HepG2 (cell line): ENCODE results near the gene C1QTNF12. TPM values are rescaled to one million over a fixed set of nuclear protein-coding genes. Genes with fewer than 3 reads are reported as not detected.
A peak's percentile ranks its signal among the peaks of the same experiment; 100 is the strongest.

ENCODE experiments used
- AGO2 ChIP-seq: fragments of 200-400 bp; formaldehyde crosslinking; optimal IDR thresholded peaks from 2 replicates; pipeline ENCODE3; 2017; ENCODE audit warnings: mild to moderate bottlenecking, low read depth, low read length, moderate library complexity
- BRCA1 ChIP-seq: sonication (generic); formaldehyde crosslinking; IDR thresholded peaks from 2 replicates; pipeline ENCODE4 v1.4.0; 2020; ENCODE audit warnings: missing genetic modification reagents
- GATAD1 ChIP-seq: IDR thresholded peaks from 2 replicates; pipeline ENCODE4 v1.6.1; 2016; ENCODE audit warnings: missing genetic modification reagents, missing compliant biosample characterization
- MATR3 ChIP-seq: sonication (generic); formaldehyde crosslinking; IDR thresholded peaks from 2 replicates; pipeline ENCODE4 v1.4.0; 2020; ENCODE audit warnings: missing genetic modification reagents
- NCOA2 ChIP-seq: sonication (generic); formaldehyde crosslinking; IDR thresholded peaks from 2 replicates; pipeline ENCODE4 v1.8.0; 2022; ENCODE audit warnings: inconsistent platforms
- NFKBIZ ChIP-seq: IDR thresholded peaks from 2 replicates; pipeline ENCODE4 v1.6.1; 2018; ENCODE audit warnings: missing genetic modification reagents, missing compliant biosample characterization
- REL ChIP-seq: sonication (generic); formaldehyde crosslinking; conservative IDR thresholded peaks from 2 replicates; pipeline ENCODE4 v1.8.0; 2022; ENCODE audit warnings: mild to moderate bottlenecking, missing genetic modification reagents, moderate library complexity
- SIX4 ChIP-seq: sonication (generic); formaldehyde crosslinking; IDR thresholded peaks from 2 replicates; pipeline ENCODE4 v1.4.0; 2020; ENCODE audit warnings: missing genetic modification reagents
- ZNF282 ChIP-seq: fragments of 450-650 bp; IDR thresholded peaks from 2 replicates; pipeline ENCODE4 v1.6.1; 2018; ENCODE audit not compliant: partially characterized antibody
- ZNF430 ChIP-seq: sonication (generic); formaldehyde crosslinking; IDR thresholded peaks from 2 replicates; pipeline ENCODE4 v1.9.0; 2021; ENCODE audit warnings: mild to moderate bottlenecking, missing genetic modification reagents
- ZNF557 ChIP-seq: sonication (generic); formaldehyde crosslinking; IDR thresholded peaks from 2 replicates; pipeline ENCODE4 v1.4.0; 2020; ENCODE audit warnings: missing genetic modification reagents
- ZNF619 ChIP-seq: sonication (generic); formaldehyde crosslinking; IDR thresholded peaks from 2 replicates; pipeline ENCODE4 v1.4.0; 2020; ENCODE audit warnings: mild to moderate bottlenecking, missing genetic modification reagents
- ZNF720 ChIP-seq: sonication (generic); formaldehyde crosslinking; IDR thresholded peaks from 2 replicates; pipeline ENCODE4 v1.4.0; 2020; ENCODE audit warnings: missing genetic modification reagents
- ZNF83 ChIP-seq: sonication (generic); formaldehyde crosslinking; IDR thresholded peaks from 2 replicates; pipeline ENCODE4 v1.4.0; 2020; ENCODE audit warnings: missing genetic modification reagents, mild to moderate bottlenecking, borderline replicate concordance
- polyA plus RNA-seq, 8 experiments: library from polyadenylated mRNA; depleted of rRNA in 3 of 8; stranded (reverse) in 7 of 8; unstranded in 1 of 8; fragments of >200 nt; fragmentation: Illumina TruSeq in 4 of 8; extraction: Trizol in 4 of 8; gene quantifications; 2 replicates each; pipeline versions ENCODE4 v1.2.1 to v1.2.3, GENCODE V29; 2011 to 2016; ENCODE audit warnings: low read depth in 4 of 8, missing spikeins in 1 of 8, mixed read lengths in 1 of 8; ENCODE audit not compliant: insufficient read depth in 1 of 8
- total RNA-seq, 5 experiments: library from RNA; depleted of rRNA; stranded (reverse); fragments of >200 nt; fragmentation: Illumina TruSeq; extraction: Trizol; gene quantifications; 2 replicates each; pipeline ENCODE4 v1.2.3, GENCODE V29; 2016; ENCODE audit warnings: low read depth in 1 of 5
- TF ChIP-seq, protein P1 (sequence below): fragments of 450-650 bp; IDR thresholded peaks from 2 replicates; pipeline ENCODE4 v1.6.1; 2017; ENCODE audit warnings: mild to moderate bottlenecking
- TF ChIP-seq, protein P2 (sequence below): IDR thresholded peaks from 2 replicates; pipeline ENCODE4 v1.6.1; 2016; ENCODE audit warnings: mild to moderate bottlenecking, missing biosample characterization, missing genetic modification reagents
- TF ChIP-seq, protein P3 (sequence below): sonication (generic); formaldehyde crosslinking; IDR thresholded peaks from 2 replicates; pipeline ENCODE4 v1.5.1; 2020; ENCODE audit warnings: missing genetic modification reagents, mild to moderate bottlenecking, borderline replicate concordance
- TF ChIP-seq, protein P4 (sequence below): sonication (generic); formaldehyde crosslinking; conservative IDR thresholded peaks from 2 replicates; pipeline ENCODE4 v1.8.0; 2022; ENCODE audit warnings: missing genetic modification reagents
- TF ChIP-seq, protein P5 (sequence below): sonication (generic); formaldehyde crosslinking; IDR thresholded peaks from 2 replicates; pipeline ENCODE4 v1.4.0; 2020; ENCODE audit warnings: missing genetic modification reagents
- TF ChIP-seq, protein P6 (sequence below): IDR thresholded peaks from 2 replicates; pipeline ENCODE4 v1.6.1; 2016

Gene C1QTNF12
- total and polyA plus RNA-seq, 2 of the 13 experiments (the other 11 are each of a cell fraction or from before 2014, with no cell fraction given), result 0.18 to 0.64 TPM

DNA sequence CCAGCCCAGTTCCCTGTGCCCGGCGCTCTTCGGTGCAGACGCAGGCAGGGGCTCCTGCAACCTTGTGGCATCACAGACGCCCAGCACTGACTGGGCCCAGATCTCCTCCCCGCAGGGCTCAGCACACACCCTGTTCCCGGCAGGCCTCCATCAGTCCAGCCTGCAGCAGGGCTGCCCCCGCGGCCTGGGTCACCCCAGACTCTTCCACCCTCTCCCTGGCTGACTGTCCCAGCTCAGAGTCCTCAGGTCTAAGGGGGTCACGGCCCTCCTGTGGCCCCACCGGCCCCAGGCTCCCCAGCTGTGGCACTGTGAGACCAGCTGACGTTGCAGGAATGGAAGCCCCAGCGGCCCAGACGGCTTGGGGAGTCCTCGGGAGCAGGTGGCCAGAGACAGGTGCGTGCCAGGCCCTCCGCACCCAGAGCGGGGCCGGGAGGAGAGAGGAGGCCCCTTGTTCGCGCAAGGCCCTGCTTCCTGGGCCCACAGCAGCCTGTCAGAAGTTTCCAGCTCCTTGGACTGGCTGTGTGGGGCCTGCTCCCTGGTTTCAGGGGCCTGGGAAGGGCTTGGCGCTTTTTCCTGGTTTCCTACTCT is 10.3 kb downstream of the C1QTNF12 start (continued):
- TF ChIP-seq, protein P1, sequence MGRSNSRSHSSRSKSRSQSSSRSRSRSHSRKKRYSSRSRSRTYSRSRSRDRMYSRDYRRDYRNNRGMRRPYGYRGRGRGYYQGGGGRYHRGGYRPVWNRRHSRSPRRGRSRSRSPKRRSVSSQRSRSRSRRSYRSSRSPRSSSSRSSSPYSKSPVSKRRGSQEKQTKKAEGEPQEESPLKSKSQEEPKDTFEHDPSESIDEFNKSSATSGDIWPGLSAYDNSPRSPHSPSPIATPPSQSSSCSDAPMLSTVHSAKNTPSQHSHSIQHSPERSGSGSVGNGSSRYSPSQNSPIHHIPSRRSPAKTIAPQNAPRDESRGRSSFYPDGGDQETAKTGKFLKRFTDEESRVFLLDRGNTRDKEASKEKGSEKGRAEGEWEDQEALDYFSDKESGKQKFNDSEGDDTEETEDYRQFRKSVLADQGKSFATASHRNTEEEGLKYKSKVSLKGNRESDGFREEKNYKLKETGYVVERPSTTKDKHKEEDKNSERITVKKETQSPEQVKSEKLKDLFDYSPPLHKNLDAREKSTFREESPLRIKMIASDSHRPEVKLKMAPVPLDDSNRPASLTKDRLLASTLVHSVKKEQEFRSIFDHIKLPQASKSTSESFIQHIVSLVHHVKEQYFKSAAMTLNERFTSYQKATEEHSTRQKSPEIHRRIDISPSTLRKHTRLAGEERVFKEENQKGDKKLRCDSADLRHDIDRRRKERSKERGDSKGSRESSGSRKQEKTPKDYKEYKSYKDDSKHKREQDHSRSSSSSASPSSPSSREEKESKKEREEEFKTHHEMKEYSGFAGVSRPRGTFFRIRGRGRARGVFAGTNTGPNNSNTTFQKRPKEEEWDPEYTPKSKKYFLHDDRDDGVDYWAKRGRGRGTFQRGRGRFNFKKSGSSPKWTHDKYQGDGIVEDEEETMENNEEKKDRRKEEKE, result no peak
- TF ChIP-seq MATR3 (CRISPR knock-in tag), result no peak
- no peak for TF ChIP-seq ZNF282
- TF ChIP-seq, protein P2, sequence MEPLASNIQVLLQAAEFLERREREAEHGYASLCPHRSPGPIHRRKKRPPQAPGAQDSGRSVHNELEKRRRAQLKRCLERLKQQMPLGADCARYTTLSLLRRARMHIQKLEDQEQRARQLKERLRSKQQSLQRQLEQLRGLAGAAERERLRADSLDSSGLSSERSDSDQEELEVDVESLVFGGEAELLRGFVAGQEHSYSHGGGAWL (CRISPR knock-in tag), result peak; percentile 51; the same call in 1 of the 2 replicates
- no peak for TF ChIP-seq GATAD1 (CRISPR knock-in tag)
- no peak for TF ChIP-seq REL (CRISPR knock-in tag)
- TF ChIP-seq ZNF430 (CRISPR knock-in tag), result peak; percentile 60; the same call in 1 of the 2 replicates
- TF ChIP-seq SIX4 (CRISPR knock-in tag), result no peak
- no peak for TF ChIP-seq NFKBIZ
- peak; percentile 88 for TF ChIP-seq AGO2
- TF ChIP-seq, protein P3, sequence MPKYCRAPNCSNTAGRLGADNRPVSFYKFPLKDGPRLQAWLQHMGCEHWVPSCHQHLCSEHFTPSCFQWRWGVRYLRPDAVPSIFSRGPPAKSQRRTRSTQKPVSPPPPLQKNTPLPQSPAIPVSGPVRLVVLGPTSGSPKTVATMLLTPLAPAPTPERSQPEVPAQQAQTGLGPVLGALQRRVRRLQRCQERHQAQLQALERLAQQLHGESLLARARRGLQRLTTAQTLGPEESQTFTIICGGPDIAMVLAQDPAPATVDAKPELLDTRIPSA (CRISPR knock-in tag), result no peak
- no peak for TF ChIP-seq ZNF557
- TF ChIP-seq BRCA1, result no peak
- TF ChIP-seq, protein P4, sequence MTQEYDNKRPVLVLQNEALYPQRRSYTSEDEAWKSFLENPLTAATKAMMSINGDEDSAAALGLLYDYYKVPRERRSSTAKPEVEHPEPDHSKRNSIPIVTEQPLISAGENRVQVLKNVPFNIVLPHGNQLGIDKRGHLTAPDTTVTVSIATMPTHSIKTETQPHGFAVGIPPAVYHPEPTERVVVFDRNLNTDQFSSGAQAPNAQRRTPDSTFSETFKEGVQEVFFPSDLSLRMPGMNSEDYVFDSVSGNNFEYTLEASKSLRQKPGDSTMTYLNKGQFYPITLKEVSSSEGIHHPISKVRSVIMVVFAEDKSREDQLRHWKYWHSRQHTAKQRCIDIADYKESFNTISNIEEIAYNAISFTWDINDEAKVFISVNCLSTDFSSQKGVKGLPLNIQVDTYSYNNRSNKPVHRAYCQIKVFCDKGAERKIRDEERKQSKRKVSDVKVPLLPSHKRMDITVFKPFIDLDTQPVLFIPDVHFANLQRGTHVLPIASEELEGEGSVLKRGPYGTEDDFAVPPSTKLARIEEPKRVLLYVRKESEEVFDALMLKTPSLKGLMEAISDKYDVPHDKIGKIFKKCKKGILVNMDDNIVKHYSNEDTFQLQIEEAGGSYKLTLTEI, result no peak
- TF ChIP-seq, protein P5, sequence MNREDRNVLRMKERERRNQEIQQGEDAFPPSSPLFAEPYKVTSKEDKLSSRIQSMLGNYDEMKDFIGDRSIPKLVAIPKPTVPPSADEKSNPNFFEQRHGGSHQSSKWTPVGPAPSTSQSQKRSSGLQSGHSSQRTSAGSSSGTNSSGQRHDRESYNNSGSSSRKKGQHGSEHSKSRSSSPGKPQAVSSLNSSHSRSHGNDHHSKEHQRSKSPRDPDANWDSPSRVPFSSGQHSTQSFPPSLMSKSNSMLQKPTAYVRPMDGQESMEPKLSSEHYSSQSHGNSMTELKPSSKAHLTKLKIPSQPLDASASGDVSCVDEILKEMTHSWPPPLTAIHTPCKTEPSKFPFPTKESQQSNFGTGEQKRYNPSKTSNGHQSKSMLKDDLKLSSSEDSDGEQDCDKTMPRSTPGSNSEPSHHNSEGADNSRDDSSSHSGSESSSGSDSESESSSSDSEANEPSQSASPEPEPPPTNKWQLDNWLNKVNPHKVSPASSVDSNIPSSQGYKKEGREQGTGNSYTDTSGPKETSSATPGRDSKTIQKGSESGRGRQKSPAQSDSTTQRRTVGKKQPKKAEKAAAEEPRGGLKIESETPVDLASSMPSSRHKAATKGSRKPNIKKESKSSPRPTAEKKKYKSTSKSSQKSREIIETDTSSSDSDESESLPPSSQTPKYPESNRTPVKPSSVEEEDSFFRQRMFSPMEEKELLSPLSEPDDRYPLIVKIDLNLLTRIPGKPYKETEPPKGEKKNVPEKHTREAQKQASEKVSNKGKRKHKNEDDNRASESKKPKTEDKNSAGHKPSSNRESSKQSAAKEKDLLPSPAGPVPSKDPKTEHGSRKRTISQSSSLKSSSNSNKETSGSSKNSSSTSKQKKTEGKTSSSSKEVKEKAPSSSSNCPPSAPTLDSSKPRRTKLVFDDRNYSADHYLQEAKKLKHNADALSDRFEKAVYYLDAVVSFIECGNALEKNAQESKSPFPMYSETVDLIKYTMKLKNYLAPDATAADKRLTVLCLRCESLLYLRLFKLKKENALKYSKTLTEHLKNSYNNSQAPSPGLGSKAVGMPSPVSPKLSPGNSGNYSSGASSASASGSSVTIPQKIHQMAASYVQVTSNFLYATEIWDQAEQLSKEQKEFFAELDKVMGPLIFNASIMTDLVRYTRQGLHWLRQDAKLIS, result no peak
- TF ChIP-seq, protein P6, sequence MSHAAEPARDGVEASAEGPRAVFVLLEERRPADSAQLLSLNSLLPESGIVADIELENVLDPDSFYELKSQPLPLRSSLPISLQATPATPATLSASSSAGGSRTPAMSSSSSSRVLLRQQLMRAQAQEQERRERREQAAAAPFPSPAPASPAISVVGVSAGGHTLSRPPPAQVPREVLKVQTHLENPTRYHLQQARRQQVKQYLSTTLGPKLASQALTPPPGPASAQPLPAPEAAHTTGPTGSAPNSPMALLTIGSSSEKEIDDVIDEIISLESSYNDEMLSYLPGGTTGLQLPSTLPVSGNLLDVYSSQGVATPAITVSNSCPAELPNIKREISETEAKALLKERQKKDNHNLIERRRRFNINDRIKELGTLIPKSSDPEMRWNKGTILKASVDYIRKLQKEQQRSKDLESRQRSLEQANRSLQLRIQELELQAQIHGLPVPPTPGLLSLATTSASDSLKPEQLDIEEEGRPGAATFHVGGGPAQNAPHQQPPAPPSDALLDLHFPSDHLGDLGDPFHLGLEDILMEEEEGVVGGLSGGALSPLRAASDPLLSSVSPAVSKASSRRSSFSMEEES, result no peak
- TF ChIP-seq ZNF720 (CRISPR knock-in tag), result no peak
- TF ChIP-seq ZNF619, result no peak
- no peak for TF ChIP-seq ZNF83 (CRISPR knock-in tag)
- no peak for TF ChIP-seq NCOA2 (CRISPR knock-in tag)
